ENCODE data around the gene POLD3. TPM values are rescaled to one million over a fixed set of nuclear protein-coding genes. Genes with fewer than 3 reads are reported as not detected.

Gene POLD3
- polyA plus RNA-seq, 1 donor from 2014 or later, result 16.8 TPM

- TF ChIP-seq CTCF (IDR thresholded peaks at IDR 0.05; ENCODE audit: poor library complexity, severe bottlenecking) (no peak), EZH2 (IDR thresholded peaks at IDR 0.05; ENCODE audit: borderline replicate concordance, insufficient read depth, low read length, poor library complexity, severe bottlenecking) (no peak), MXI1 (conservative IDR thresholded peaks at IDR 0.05; ENCODE audit: poor library complexity, severe bottlenecking) (no peak), TAF1 (IDR thresholded peaks at IDR 0.05; ENCODE audit: low read depth) (no peak), RAD21 (conservative IDR thresholded peaks at IDR 0.05) (no peak), SMC3 (conservative IDR thresholded peaks at IDR 0.05; ENCODE audit: poor library complexity) (no peak), EP300 (conservative IDR thresholded peaks at IDR 0.05; ENCODE audit: poor library complexity, severe bottlenecking) (no peak), POLR2AphosphoS5 (IDR thresholded peaks at IDR 0.05) (no peak)
- TF ChIP-seq, protein P1, sequence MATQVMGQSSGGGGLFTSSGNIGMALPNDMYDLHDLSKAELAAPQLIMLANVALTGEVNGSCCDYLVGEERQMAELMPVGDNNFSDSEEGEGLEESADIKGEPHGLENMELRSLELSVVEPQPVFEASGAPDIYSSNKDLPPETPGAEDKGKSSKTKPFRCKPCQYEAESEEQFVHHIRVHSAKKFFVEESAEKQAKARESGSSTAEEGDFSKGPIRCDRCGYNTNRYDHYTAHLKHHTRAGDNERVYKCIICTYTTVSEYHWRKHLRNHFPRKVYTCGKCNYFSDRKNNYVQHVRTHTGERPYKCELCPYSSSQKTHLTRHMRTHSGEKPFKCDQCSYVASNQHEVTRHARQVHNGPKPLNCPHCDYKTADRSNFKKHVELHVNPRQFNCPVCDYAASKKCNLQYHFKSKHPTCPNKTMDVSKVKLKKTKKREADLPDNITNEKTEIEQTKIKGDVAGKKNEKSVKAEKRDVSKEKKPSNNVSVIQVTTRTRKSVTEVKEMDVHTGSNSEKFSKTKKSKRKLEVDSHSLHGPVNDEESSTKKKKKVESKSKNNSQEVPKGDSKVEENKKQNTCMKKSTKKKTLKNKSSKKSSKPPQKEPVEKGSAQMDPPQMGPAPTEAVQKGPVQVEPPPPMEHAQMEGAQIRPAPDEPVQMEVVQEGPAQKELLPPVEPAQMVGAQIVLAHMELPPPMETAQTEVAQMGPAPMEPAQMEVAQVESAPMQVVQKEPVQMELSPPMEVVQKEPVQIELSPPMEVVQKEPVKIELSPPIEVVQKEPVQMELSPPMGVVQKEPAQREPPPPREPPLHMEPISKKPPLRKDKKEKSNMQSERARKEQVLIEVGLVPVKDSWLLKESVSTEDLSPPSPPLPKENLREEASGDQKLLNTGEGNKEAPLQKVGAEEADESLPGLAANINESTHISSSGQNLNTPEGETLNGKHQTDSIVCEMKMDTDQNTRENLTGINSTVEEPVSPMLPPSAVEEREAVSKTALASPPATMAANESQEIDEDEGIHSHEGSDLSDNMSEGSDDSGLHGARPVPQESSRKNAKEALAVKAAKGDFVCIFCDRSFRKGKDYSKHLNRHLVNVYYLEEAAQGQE (IDR thresholded peaks at IDR 0.05; ENCODE audit: borderline replicate concordance), result no peak
- no peaks in the 10 kb centered on the region for H3K9me2 ChIP-seq (ENCODE audit: insufficient read depth, low read length)
- H3K4me3 ChIP-seq (ENCODE audit: low read length), result peak overlapping the region; percentile 90
- no peak overlapping the region for H3K27ac ChIP-seq (ENCODE audit: low read length)
- H3K27me3 ChIP-seq (ENCODE audit: insufficient read depth, low read depth, low read length), result no peaks in the 10 kb centered on the region
- no peaks in the 10 kb centered on the region for H4K20me1 ChIP-seq (ENCODE audit: insufficient read depth)
- H3K9me3 ChIP-seq (ENCODE audit: low read length), result peaks cover 5% of the 10 kb centered on the region
- H3F3A ChIP-seq (ENCODE audit: insufficient read depth, low read length, poor library complexity, severe bottlenecking), result no peaks in the 10 kb centered on the region
- H2AFZ ChIP-seq (ENCODE audit: low read depth, low read length), result peak overlapping the region; percentile 78
- H3K9ac ChIP-seq (ENCODE audit: low read length), result peak overlapping the region; percentile 73
- peaks cover 14% of the 10 kb centered on the region for H3K79me2 ChIP-seq (replicated peaks; ENCODE audit: insufficient read depth, low read length)
- peaks cover 5% of the 10 kb centered on the region for H3K36me3 ChIP-seq (ENCODE audit: insufficient read depth, low read length)
- peak overlapping the region; percentile 85 for H3K4me2 ChIP-seq (ENCODE audit: low read length)
Observed at GRCh38 chr11:74593463-74593862, 1.1 kb downstream of the POLD3 start.

- no peak for TF ChIP-seq CTCF (IDR thresholded peaks at IDR 0.05; ENCODE audit: poor library complexity, severe bottlenecking)
- no peak for TF ChIP-seq MXI1 (conservative IDR thresholded peaks at IDR 0.05; ENCODE audit: poor library complexity, severe bottlenecking)
- TF ChIP-seq EP300 (conservative IDR thresholded peaks at IDR 0.05; ENCODE audit: poor library complexity, severe bottlenecking), result no peak
- TF ChIP-seq RAD21 (conservative IDR thresholded peaks at IDR 0.05), result no peak
- TF ChIP-seq SMC3 (conservative IDR thresholded peaks at IDR 0.05; ENCODE audit: poor library complexity), result no peak
- H3K9ac ChIP-seq (ENCODE audit: low read length), result no peak overlapping the region
- H3K36me3 ChIP-seq (ENCODE audit: insufficient read depth, low read length), result no peaks in the 10 kb centered on the region
- H3K4me3 ChIP-seq (ENCODE audit: low read length), result no peak overlapping the region
- no peak overlapping the region for H3K4me2 ChIP-seq (ENCODE audit: low read length)
- H3F3A ChIP-seq (ENCODE audit: insufficient read depth, low read length, poor library complexity, severe bottlenecking), result no peaks in the 10 kb centered on the region
- H4K20me1 ChIP-seq (ENCODE audit: insufficient read depth), result no peaks in the 10 kb centered on the region
- no peak overlapping the region for H3K27ac ChIP-seq (ENCODE audit: low read length)
- H3K79me2 ChIP-seq (replicated peaks; ENCODE audit: insufficient read depth, low read length), result no peaks in the 10 kb centered on the region
- H2AFZ ChIP-seq (ENCODE audit: low read depth, low read length), result no peak overlapping the region
- no peaks in the 10 kb centered on the region for H3K9me3 ChIP-seq (ENCODE audit: low read length)
- H3K27me3 ChIP-seq (ENCODE audit: insufficient read depth, low read depth, low read length), result no peaks in the 10 kb centered on the region
- no peaks in the 10 kb centered on the region for H3K9me2 ChIP-seq (ENCODE audit: insufficient read depth, low read length)
Observed at GRCh38 chr11:74602637-74603556, 10.5 kb downstream of the POLD3 start.
